Measurements from ENCODE around the gene TNIP2. TPM values are rescaled to one million over a fixed set of nuclear protein-coding genes. Genes with fewer than 3 reads are reported as not detected.

The TNIP2 gene
- total and polyA plus RNA-seq, 2 of the 13 experiments (the other 11 are each of a cell fraction or from before 2014, with no cell fraction given): 25.6 to 38.0 TPM

GRCh38 chr4:2791518-2792395, 35.6 kb upstream of the TNIP2 start (continued):
- TF ChIP-seq NR2F6 (IDR thresholded peaks at IDR 0.05): peak; percentile 50; the same call in 1 of the 2 replicates
- peak; percentile 72 for TF ChIP-seq NR2F6 (CRISPR knock-in tag; IDR thresholded peaks at IDR 0.05)
- 0 out of 2 replicates have a peak, but pooled peaks have one; percentile 5 for TF ChIP-seq ZNF777 (CRISPR knock-in tag; IDR thresholded peaks at IDR 0.05)
- no peak for TF ChIP-seq ZNF292 (CRISPR knock-in tag; IDR thresholded peaks at IDR 0.05; ENCODE audit: borderline replicate concordance, low read depth)
- no peak for TF ChIP-seq TARDBP (CRISPR knock-in tag; IDR thresholded peaks at IDR 0.05)
- TF ChIP-seq BRF2 (CRISPR knock-in tag; IDR thresholded peaks at IDR 0.05): no peak
- TF ChIP-seq ZNF496 (CRISPR knock-in tag; IDR thresholded peaks at IDR 0.05; ENCODE audit: insufficient replicate concordance): no peak
- no peak for TF ChIP-seq TFDP2 (CRISPR knock-in tag; IDR thresholded peaks at IDR 0.05)
- TF ChIP-seq ZNF878 (CRISPR knock-in tag; IDR thresholded peaks at IDR 0.05): peak; percentile 71
- no peak for TF ChIP-seq STAT5B (CRISPR knock-in tag; IDR thresholded peaks at IDR 0.05)
- no peak for TF ChIP-seq ZHX2 (IDR thresholded peaks at IDR 0.05; ENCODE audit: low read depth)
- no peak for TF ChIP-seq ZHX2 (CRISPR knock-in tag; IDR thresholded peaks at IDR 0.05; ENCODE audit: borderline replicate concordance)
- TF ChIP-seq ZBTB1 (CRISPR knock-in tag; IDR thresholded peaks at IDR 0.05; ENCODE audit: borderline replicate concordance): no peak
- peak; percentile 9; the same call in 1 of the 2 replicates for TF ChIP-seq SP4 (CRISPR knock-in tag; IDR thresholded peaks at IDR 0.05)
- no peak for TF ChIP-seq BCLAF1 (IDR thresholded peaks at IDR 0.05)
